ENCODE measurements around the gene PDCD7.

- TF ChIP-seq CTCF (IDR thresholded peaks at IDR 0.05 in 2 of 3, conservative IDR thresholded peaks at IDR 0.05 in 1 of 3; ENCODE audit: borderline replicate concordance in 1 of 3, insufficient read depth in 1 of 3, low read depth in 2 of 3, low read length in 2 of 3), result no peak
- TF ChIP-seq POLR2A (IDR thresholded peaks at IDR 0.05; ENCODE audit: borderline replicate concordance, extremely low read depth, insufficient read depth, insufficient read length), result no peak
- TF ChIP-seq CEBPB (IDR thresholded peaks at IDR 0.05; ENCODE audit: low read depth), result no peak
- no peak for TF ChIP-seq EZH2phosphoT487 (IDR thresholded peaks at IDR 0.05; ENCODE audit: borderline replicate concordance)
- no peak for TF ChIP-seq JUND (IDR thresholded peaks at IDR 0.05)
- TF ChIP-seq ZNF274 (IDR thresholded peaks at IDR 0.05; ENCODE audit: low read depth, low read length), result no peak
- no peak for TF ChIP-seq ZBTB33 (IDR thresholded peaks at IDR 0.05; ENCODE audit: extremely low read depth, insufficient replicate concordance, low read length)
- no peak for TF ChIP-seq SP1 (IDR thresholded peaks at IDR 0.05; ENCODE audit: low read depth)
- no peak for TF ChIP-seq SIN3A (IDR thresholded peaks at IDR 0.05; ENCODE audit: low read depth)
- TF ChIP-seq YY1 (IDR thresholded peaks at IDR 0.05; ENCODE audit: extremely low read depth, insufficient replicate concordance, low read depth, low read length), result no peak
- TF ChIP-seq POLR2AphosphoS5 (IDR thresholded peaks at IDR 0.05; ENCODE audit: low read depth, low read length), result no peak
These were observed 36.9 kb downstream of the PDCD7 start for GRCh38 chr15:65096481-65097385.
